H9 (cell line): Measurements from ENCODE around the gene ATP8B2. TPM values are rescaled to one million over a fixed set of nuclear protein-coding genes. Genes with fewer than 3 reads are reported as not detected.
"Not testable (repeated sequence)": the region's sequence is repeated elsewhere in the genome, so short reads cannot be mapped to it uniquely, and the experiment has no call there.

Source experiments
- DNase-seq: peaks from one replicate; pipeline ENCODE4 v3.0.0-alpha.2; 2017
- H2AFZ ChIP-seq: one replicate; pipeline ENCODE4 v1.6.1; 2013; ENCODE audit warnings: mild to moderate bottlenecking, low read length, control low read depth, moderate library complexity
- H2AK5ac ChIP-seq: 2 replicates; pipeline ENCODE4 v1.6.1; 2013; ENCODE audit warnings: low read length, control low read depth, mixed read lengths; ENCODE audit not compliant: insufficient read length
- H2BK120ac ChIP-seq: one replicate; pipeline ENCODE4 v1.6.1; 2013; ENCODE audit warnings: low read depth, mild to moderate bottlenecking, low read length, control low read depth, inconsistent platforms; ENCODE audit not compliant: poor library complexity, severe bottlenecking
- H2BK12ac ChIP-seq: 2 replicates; pipeline ENCODE4 v1.6.1; 2013; ENCODE audit warnings: low read length, control low read depth, mixed read lengths, low read depth; ENCODE audit not compliant: insufficient read length
- H2BK15ac ChIP-seq: 2 replicates; pipeline ENCODE4 v1.6.1; 2013; ENCODE audit warnings: low read depth, low read length, control low read depth
- H2BK20ac ChIP-seq: one replicate; pipeline ENCODE4 v1.6.1; 2013; ENCODE audit warnings: low read depth, mild to moderate bottlenecking, low read length, control low read depth, inconsistent platforms; ENCODE audit not compliant: poor library complexity, severe bottlenecking
- H2BK5ac ChIP-seq: 2 replicates; pipeline ENCODE4 v1.6.1; 2013; ENCODE audit warnings: low read length, control low read depth, mixed read lengths; ENCODE audit not compliant: insufficient read length
- H3K14ac ChIP-seq: 2 replicates; pipeline ENCODE4 v1.6.1; 2013; ENCODE audit warnings: low read length, control low read depth; ENCODE audit not compliant: insufficient read depth
- H3K18ac ChIP-seq: 2 replicates; pipeline ENCODE4 v1.6.1; 2013; ENCODE audit warnings: low read depth, mild to moderate bottlenecking, mixed read lengths, low read length, control low read depth; ENCODE audit not compliant: insufficient read length
- H3K23ac ChIP-seq: 2 replicates; pipeline ENCODE4 v1.6.1; 2013; ENCODE audit warnings: low read length, control low read depth, mixed read lengths, low read depth; ENCODE audit not compliant: insufficient read length
- H3K23me2 ChIP-seq: 2 replicates; pipeline ENCODE4 v1.6.1; 2013; ENCODE audit warnings: low read depth, mild to moderate bottlenecking, mixed read lengths, low read length, control low read depth; ENCODE audit not compliant: insufficient read length, poor library complexity, severe bottlenecking
- H3K27ac ChIP-seq: 2 replicates; pipeline ENCODE4 v1.5.1; 2013; ENCODE audit warnings: low read length, control low read depth, mixed read lengths, low read depth; ENCODE audit not compliant: insufficient read length
- H3K27me3 ChIP-seq: 2 replicates; pipeline ENCODE4 v1.6.1; 2013; ENCODE audit warnings: low read length, control low read depth, inconsistent platforms; ENCODE audit not compliant: insufficient read depth
- H3K4ac ChIP-seq: 2 replicates; pipeline ENCODE4 v1.6.1; 2013; ENCODE audit warnings: low read depth, mild to moderate bottlenecking, control low read depth, inconsistent platforms, low read length, moderate library complexity
- H3K4me1 ChIP-seq: 2 replicates; pipeline ENCODE4 v1.6.1; 2013; ENCODE audit warnings: low read length, control low read depth, inconsistent platforms; ENCODE audit not compliant: insufficient read depth
- H3K4me2 ChIP-seq: 2 replicates; pipeline ENCODE4 v1.6.1; 2013; ENCODE audit warnings: low read length, control low read depth, mixed read lengths; ENCODE audit not compliant: insufficient read length, insufficient read depth
- H3K56ac ChIP-seq: 2 replicates; pipeline ENCODE4 v1.6.1; 2013; ENCODE audit warnings: low read depth, mild to moderate bottlenecking, mixed read lengths, low read length, control low read depth; ENCODE audit not compliant: insufficient read length
- H3K79me1 ChIP-seq: 2 replicates; pipeline ENCODE4 v1.6.1; 2013; ENCODE audit warnings: low read depth, mild to moderate bottlenecking, moderate library complexity, low read length, control low read depth, inconsistent platforms; ENCODE audit not compliant: insufficient read depth, poor library complexity, severe bottlenecking
- H3K79me2 ChIP-seq: 2 replicates; pipeline ENCODE4 v1.6.1; 2013; ENCODE audit warnings: low read length, control low read depth, inconsistent platforms; ENCODE audit not compliant: insufficient read depth
- H3K9ac ChIP-seq: 2 replicates; pipeline ENCODE4 v1.6.1; 2013; ENCODE audit warnings: low read length, control low read depth, mixed read lengths; ENCODE audit not compliant: insufficient read length; ENCODE audit errors: extremely low read depth
- H3K9me3 ChIP-seq: one replicate; pipeline ENCODE4 v1.6.1; 2013; ENCODE audit warnings: low read depth, low read length, inconsistent platforms; ENCODE audit not compliant: control insufficient read depth
- H3T11ph ChIP-seq: one replicate; pipeline ENCODE4 v1.6.1; 2013; ENCODE audit warnings: mild to moderate bottlenecking, low read length, control low read depth, inconsistent platforms
- H4K20me1 ChIP-seq: one replicate; pipeline ENCODE4 v1.6.1; 2013; ENCODE audit not compliant: control insufficient read depth, insufficient read length, insufficient read depth
- H4K5ac ChIP-seq: 2 replicates; pipeline ENCODE4 v1.6.1; 2013; ENCODE audit warnings: low read depth, mild to moderate bottlenecking, mixed read lengths, low read length, control low read depth; ENCODE audit not compliant: insufficient read length
- H4K8ac ChIP-seq: replicated peaks from 2 replicates; pipeline ENCODE4 v1.6.1; 2013; ENCODE audit warnings: low read length, control low read depth, mixed read lengths, low read depth; ENCODE audit not compliant: insufficient read length
- H4K91ac ChIP-seq: 2 replicates; pipeline ENCODE4 v1.6.1; 2013; ENCODE audit warnings: low read depth, mild to moderate bottlenecking, moderate library complexity, mixed read lengths, low read length, control low read depth; ENCODE audit not compliant: insufficient read length
- H3K27ac Mint-ChIP-seq, 3 experiments: 2 replicates in 2 of 3; 3 replicates in 1 of 3; pipeline ENCODE4 v1.8.0; 2020 to 2021; ENCODE audit warnings: mixed read lengths in 3 of 3, mild to moderate bottlenecking in 1 of 3, moderate library complexity in 1 of 3
- H3K27me3 Mint-ChIP-seq: 2 replicates; pipeline ENCODE4 v1.8.0; 2021; ENCODE audit warnings: low read depth, mild to moderate bottlenecking, moderate library complexity, mixed read lengths
- H3K36me3 Mint-ChIP-seq, 3 experiments: 2 replicates in 2 of 3; 3 replicates in 1 of 3; pipeline ENCODE4 v1.8.0; 2020 to 2021; ENCODE audit warnings: low read depth in 3 of 3, mixed read lengths in 3 of 3; ENCODE audit not compliant: insufficient read depth in 1 of 3
- H3K4me1 Mint-ChIP-seq, 2 experiments: 2 replicates each; pipeline ENCODE4 v1.8.0; 2020; ENCODE audit warnings: mixed read lengths in 2 of 2
- H3K4me3 Mint-ChIP-seq, 2 experiments: 2 replicates in 1 of 2; 3 replicates in 1 of 2; pipeline ENCODE4 v1.8.0; 2020 to 2021; ENCODE audit warnings: mild to moderate bottlenecking in 2 of 2, mixed read lengths in 2 of 2, moderate library complexity in 1 of 2
- H3K9me3 Mint-ChIP-seq, 2 experiments: 2 replicates in 1 of 2; 3 replicates in 1 of 2; pipeline ENCODE4 v1.8.0; 2020; ENCODE audit warnings: mild to moderate bottlenecking in 2 of 2, mixed read lengths in 2 of 2, moderate library complexity in 1 of 2
- WGBS: extraction: QIAGEN DNeasy Blood & Tissue Kit; methylation state at CpG from one replicate; pipeline ENCODE4 v1.1.7; 2013; ENCODE audit warnings: missing lambda C conversion rate, low lambda C conversion rate, mixed read lengths; ENCODE audit not compliant: insufficient read length; ENCODE audit errors: extremely low coverage; 5-methylcytosine and 5-hydroxymethylcytosine counted together
- total RNA-seq: library from RNA; stranded (reverse); gene quantifications from 2 replicates; pipeline ENCODE4 v1.2.1, GENCODE V29; 2021

ATP8B2 gene
- total RNA-seq, 1 experiment from 2014 or later, result 37.6 TPM

DNA sequence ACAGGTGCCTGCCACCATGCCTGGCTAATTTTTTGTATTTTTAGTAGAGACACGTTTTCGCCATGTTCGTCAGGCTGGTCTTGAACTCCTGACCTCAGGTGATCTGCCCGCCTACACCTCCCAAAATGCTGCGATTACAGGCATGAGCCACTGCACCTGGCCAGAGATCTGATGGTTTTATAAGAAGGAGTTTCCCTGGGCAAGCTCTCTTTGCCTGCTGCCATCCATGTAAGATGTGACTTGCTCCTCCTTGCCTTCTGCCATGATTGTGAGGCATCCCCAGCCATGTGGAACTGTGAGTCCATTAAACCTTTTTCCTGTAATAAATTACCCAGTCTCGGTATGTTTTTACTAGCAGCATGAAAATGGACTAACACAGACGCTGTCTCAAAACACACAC lies 16.2 kb upstream of the ATP8B2 start:
- WGBS, result no CpG with 5 or more reads among the region's 7 CpGs
- not testable (repeated sequence) for H2BK15ac ChIP-seq, H3K18ac ChIP-seq, H3K56ac ChIP-seq, H3K79me1 ChIP-seq, H2BK120ac ChIP-seq, H4K5ac ChIP-seq, H2AFZ ChIP-seq, H3K4ac ChIP-seq, H3K23ac ChIP-seq, H4K91ac ChIP-seq, H3K36me3 Mint-ChIP-seq, H3K27ac Mint-ChIP-seq, H3K4me2 ChIP-seq, H3K9me3 Mint-ChIP-seq, H3T11ph ChIP-seq, H2BK12ac ChIP-seq, H3K4me1 ChIP-seq, H3K4me3 Mint-ChIP-seq, H3K27ac ChIP-seq, H3K4me1 Mint-ChIP-seq, H4K8ac ChIP-seq, H3K79me2 ChIP-seq, H3K27me3 ChIP-seq, H2AK5ac ChIP-seq, H4K20me1 ChIP-seq, H2BK5ac ChIP-seq, H3K23me2 ChIP-seq, DNase-seq, H3K9ac ChIP-seq, H3K9me3 ChIP-seq, H2BK20ac ChIP-seq, H3K14ac ChIP-seq
- H3K27me3 Mint-ChIP-seq, result peaks cover 10% of the 10 kb centered on the region

DNA sequence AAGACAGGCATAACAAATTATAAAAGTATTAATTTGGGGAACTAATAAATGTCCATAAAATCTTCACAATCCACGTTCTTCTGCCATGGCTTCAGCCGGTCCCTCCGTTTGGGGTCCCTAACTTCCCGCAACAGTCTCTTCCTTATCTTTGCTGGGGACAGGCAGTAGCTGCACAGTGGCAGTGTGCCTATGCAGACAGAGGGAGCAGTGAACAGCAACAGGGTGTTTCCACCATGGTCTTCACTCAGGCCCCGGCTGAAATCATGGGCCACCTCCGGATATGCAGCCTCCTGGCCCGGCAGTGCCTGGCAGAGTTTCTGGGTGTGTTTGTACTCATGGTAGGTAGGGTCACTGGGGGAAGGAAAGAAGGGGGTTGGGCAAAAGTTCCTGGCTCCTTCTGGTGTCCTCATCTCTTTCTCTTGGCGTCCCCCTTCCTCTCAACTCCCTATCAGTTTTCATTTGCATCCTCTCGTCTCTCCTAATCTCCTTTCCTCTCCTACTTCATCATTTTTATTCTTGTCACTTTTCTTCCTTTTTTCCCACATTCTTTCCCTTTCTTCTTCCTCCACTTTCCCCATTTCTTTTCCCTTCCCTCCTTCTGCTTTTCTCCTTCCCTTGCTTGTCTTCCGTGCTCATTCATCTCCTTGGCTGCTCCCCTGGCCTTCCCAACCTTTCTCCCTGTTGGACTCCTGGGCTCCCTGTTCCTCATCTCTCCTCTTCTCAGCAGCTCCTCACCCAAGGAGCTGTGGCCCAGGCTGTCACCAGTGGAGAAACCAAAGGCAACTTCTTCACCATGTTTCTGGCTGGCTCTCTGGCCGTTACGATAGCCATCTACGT lies 12.9 kb upstream of the ATP8B2 start:
- no CpG with 5 or more reads among the region's 13 CpGs for WGBS
- not testable (repeated sequence) for H3K18ac ChIP-seq, H3K79me1 ChIP-seq

More for the DNA sequence above, 12.9 kb upstream of the ATP8B2 start:
- H3K27me3 Mint-ChIP-seq, H3K4ac ChIP-seq, H3T11ph ChIP-seq, H4K20me1 ChIP-seq, H2BK15ac ChIP-seq, H2BK12ac ChIP-seq, H2AK5ac ChIP-seq, H3K27ac ChIP-seq, H2AFZ ChIP-seq, H3K36me3 Mint-ChIP-seq, H4K91ac ChIP-seq, H3K4me1 ChIP-seq, H2BK5ac ChIP-seq, H3K27me3 ChIP-seq, DNase-seq, H3K23me2 ChIP-seq, H3K56ac ChIP-seq, H3K4me3 Mint-ChIP-seq, H3K9me3 ChIP-seq, H2BK20ac ChIP-seq, H3K14ac ChIP-seq, H3K4me1 Mint-ChIP-seq, H3K4me2 ChIP-seq, H3K9ac ChIP-seq, H3K79me2 ChIP-seq, H4K5ac ChIP-seq, H3K27ac Mint-ChIP-seq, H3K23ac ChIP-seq, H2BK120ac ChIP-seq: not testable (repeated sequence)
- H4K8ac ChIP-seq, result peak overlapping the region; percentile 77
- H3K9me3 Mint-ChIP-seq, result peaks cover 12 to 27% of the 10 kb centered on the region in 2 experiments
